Measurements from ENCODE around the gene CCDC13. TPM values are rescaled to one million over a fixed set of nuclear protein-coding genes. Genes with fewer than 3 reads are reported as not detected.

Gene CCDC13
- total RNA-seq, 3 donors from 2014 or later = 2.3 to 2.9 (median 2.9) TPM

DNA sequence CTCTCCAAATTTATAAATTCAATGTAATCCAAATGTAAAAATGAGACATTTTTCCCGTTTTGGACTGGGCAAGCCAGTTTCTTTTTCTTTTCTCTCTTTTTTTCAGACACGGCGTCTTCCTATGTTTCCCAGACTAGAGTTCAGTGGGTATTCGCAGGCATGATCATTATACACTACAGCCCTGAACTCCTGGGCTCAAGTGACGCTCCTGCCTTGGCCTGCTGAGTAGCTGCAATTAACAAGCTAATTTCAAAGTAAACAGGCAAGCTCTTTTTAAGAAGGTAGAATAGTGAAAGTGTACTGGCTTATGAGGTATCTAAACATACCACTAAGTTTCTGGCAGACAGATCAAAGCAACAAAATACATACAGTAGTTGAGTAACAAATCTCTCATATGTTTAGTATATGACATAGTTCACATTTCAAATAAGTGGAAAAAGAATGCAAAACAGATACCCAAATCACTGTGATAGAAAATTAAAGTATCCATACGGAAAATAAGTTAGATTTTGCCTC lies 17.7 kb upstream of the CCDC13 start:
- Histone ChIP-seq H3K4me1 (peaks cover 0 to 3% of the 10 kb centered on the region in 2 donors), H3K9me3 (no peaks in the 10 kb centered on the region), H3K27ac (no peak overlapping the region), H3K4me3 (no peak overlapping the region), H3K36me3 (no peaks in the 10 kb centered on the region), H3K27me3 (no peaks in the 10 kb centered on the region)
- no peak for DNase-seq (ENCODE audit: low spot score in 2 of 2)
- intact Hi-C loops (cut with DNase I; ENCODE audit: low total_unique reads) = no loop called here
- TF ChIP-seq POLR2A (IDR thresholded peaks at IDR 0.05) (no peak), POLR2AphosphoS5 (IDR thresholded peaks at IDR 0.05) (no peak), CTCF (IDR thresholded peaks at IDR 0.05) (no peak)

GRCh38 chr3:42786631-42787030 lies 13.6 kb upstream of the CCDC13 start:
- intact Hi-C loops (cut with DNase I; ENCODE audit: low total_unique reads) = loop anchor here (10.0 kb wide), 1 partner anchor 48 kb away; no protein-coding TSS in a partner anchor
- H3K27ac ChIP-seq = no peak overlapping the region
- DNase-seq (ENCODE audit: low spot score in 2 of 2) = no peak
- H3K4me3 ChIP-seq = no peak overlapping the region
- no peaks in the 10 kb centered on the region for H3K4me1 ChIP-seq
- no peaks in the 10 kb centered on the region for H3K9me3 ChIP-seq
- peaks cover 7% of the 10 kb centered on the region for H3K36me3 ChIP-seq
- TF ChIP-seq CTCF (IDR thresholded peaks at IDR 0.05) (no peak), POLR2A (IDR thresholded peaks at IDR 0.05) (no peak), POLR2AphosphoS5 (IDR thresholded peaks at IDR 0.05) (no peak)
- H3K27me3 ChIP-seq = no peaks in the 10 kb centered on the region

DNA sequence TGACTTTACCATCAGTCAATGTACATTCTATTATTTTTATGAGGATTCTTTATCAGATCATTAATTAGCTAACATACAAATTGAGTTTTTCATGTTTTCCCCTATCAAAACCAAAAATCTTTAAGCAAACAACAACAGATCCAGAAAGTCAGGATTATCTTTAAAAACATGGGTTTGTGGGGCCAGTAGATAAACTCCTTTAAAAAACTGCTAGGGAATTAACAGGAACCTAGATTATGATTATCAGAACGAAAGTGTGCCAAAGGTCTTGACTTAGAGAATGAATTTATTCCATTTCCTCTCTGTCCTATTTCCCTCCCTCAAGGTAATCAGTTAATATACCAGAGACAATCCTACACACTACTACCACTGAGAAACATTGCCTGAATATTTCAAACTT lies 13.2 kb upstream of the CCDC13 start:
- no peak for DNase-seq (ENCODE audit: low spot score in 2 of 2)
- Histone ChIP-seq H3K9me3 (no peaks in the 10 kb centered on the region), H3K4me3 (no peak overlapping the region), H3K4me1 (no peaks in the 10 kb centered on the region), H3K36me3 (peaks cover 7% of the 10 kb centered on the region), H3K27ac (no peak overlapping the region), H3K27me3 (no peaks in the 10 kb centered on the region)
- TF ChIP-seq CTCF (IDR thresholded peaks at IDR 0.05) (no peak), POLR2AphosphoS5 (IDR thresholded peaks at IDR 0.05) (no peak), POLR2A (IDR thresholded peaks at IDR 0.05) (no peak)
- intact Hi-C loops (cut with DNase I; ENCODE audit: low total_unique reads) = loop anchor here (10.0 kb wide), 1 partner anchor 49 kb away; no protein-coding TSS in a partner anchor

GRCh38 chr3:42780892-42781700 lies 8.0 kb upstream of the CCDC13 start:
- Histone ChIP-seq H3K9me3 (no peaks in the 10 kb centered on the region), H3K36me3 (peaks cover 7% of the 10 kb centered on the region), H3K4me3 (no peak overlapping the region), H3K27me3 (no peaks in the 10 kb centered on the region), H3K27ac (peak overlapping the region; percentile 43 to 64), H3K4me1 (no peaks in the 10 kb centered on the region)
- DNase-seq (ENCODE audit: low spot score in 2 of 2) = no peak
- TF ChIP-seq CTCF (IDR thresholded peaks at IDR 0.05) (peak; percentile 78 to 88 (median 87)), POLR2A (IDR thresholded peaks at IDR 0.05) (no peak), POLR2AphosphoS5 (IDR thresholded peaks at IDR 0.05) (no peak)
- intact Hi-C loops (cut with DNase I; ENCODE audit: low total_unique reads) = loop anchor here (10.0 kb wide), 1 partner anchor 54 kb away; no protein-coding TSS in a partner anchor

- DNase-seq (ENCODE audit: low spot score in 2 of 2) = no peak
- peaks cover 7% of the 10 kb centered on the region for H3K36me3 ChIP-seq
- no peaks in the 10 kb centered on the region for H3K9me3 ChIP-seq
- peak overlapping the region; percentile 43 to 64 for H3K27ac ChIP-seq
- H3K27me3 ChIP-seq = no peaks in the 10 kb centered on the region
- H3K4me1 ChIP-seq = no peaks in the 10 kb centered on the region
- intact Hi-C loops (cut with DNase I; ENCODE audit: low total_unique reads) = loop anchor here (10.0 kb wide), 1 partner anchor 54 kb away; no protein-coding TSS in a partner anchor
- H3K4me3 ChIP-seq = no peak overlapping the region
- TF ChIP-seq CTCF (IDR thresholded peaks at IDR 0.05) = no peak
- no peak for TF ChIP-seq POLR2A (IDR thresholded peaks at IDR 0.05)
- TF ChIP-seq POLR2AphosphoS5 (IDR thresholded peaks at IDR 0.05) = no peak
These were observed 7.3 kb upstream of the CCDC13 start for GRCh38 chr3:42780398-42780797.
